ENCODE data around the gene CPED1. TPM values are rescaled to one million over a fixed set of nuclear protein-coding genes. Genes with fewer than 3 reads are reported as not detected.

Gene CPED1
- total and polyA plus RNA-seq, 2 donors (not counting 1 experiment from before 2014, with no cell fraction given) = 70.2 to 196 TPM

- no peak overlapping the region for H3K27ac ChIP-seq (ENCODE audit: insufficient read depth, low read length)
- no peak overlapping the region for H2AFZ ChIP-seq (ENCODE audit: low read length)
- DNase-seq (ENCODE audit: low read depth in 2 of 2) = no peak
- no peaks in the 10 kb centered on the region for H3K9me3 ChIP-seq (ENCODE audit: control insufficient read depth, insufficient read depth, low read depth, low read length)
- H3K36me3 ChIP-seq (ENCODE audit: control insufficient read depth, insufficient read depth, low read length) = peaks cover 5% of the 10 kb centered on the region
- no peak overlapping the region for H3K9ac ChIP-seq (ENCODE audit: insufficient read depth, low read length)
- TF ChIP-seq EZH2 (IDR thresholded peaks at IDR 0.05; ENCODE audit: low read length, missing control alignments) (no peak), CTCF (conservative IDR thresholded peaks at IDR 0.05 in 1 of 2, IDR thresholded peaks at IDR 0.05 in 1 of 2; ENCODE audit: low read depth in 1 of 2, low read length in 2 of 2) (no peak)
- no peaks in the 10 kb centered on the region for H3K4me1 ChIP-seq (ENCODE audit: control insufficient read depth, extremely low read depth, insufficient read depth, low read length)
- no peaks in the 10 kb centered on the region for H3K27me3 ChIP-seq (ENCODE audit: control insufficient read depth, insufficient read depth, low read length)
- H4K20me1 ChIP-seq (ENCODE audit: control insufficient read depth, extremely low read depth, insufficient read depth, low read length) = no peaks in the 10 kb centered on the region
- no peak overlapping the region for H3K4me3 ChIP-seq (replicated peaks in 1 of 4; ENCODE audit: control extremely low read depth in 1 of 4, insufficient read depth in 1 of 4, low read depth in 3 of 4, low read length in 4 of 4)
- H3K4me2 ChIP-seq (ENCODE audit: extremely low read depth, insufficient read depth, low read length) = no peak overlapping the region
- no peaks in the 10 kb centered on the region for H3K79me2 ChIP-seq (ENCODE audit: control insufficient read depth, insufficient read depth, low read length)
Observed at GRCh38 chr7:120973849-120974248, 14.7 kb upstream of the CPED1 start.

GRCh38 chr7:120979765-120980499 is 8.6 kb upstream of the CPED1 start:
- H4K20me1 ChIP-seq (ENCODE audit: control insufficient read depth, extremely low read depth, insufficient read depth, low read length) = no peaks in the 10 kb centered on the region
- H2AFZ ChIP-seq (ENCODE audit: low read length) = no peak overlapping the region
- peak overlapping the region; percentile 45 for H3K4me2 ChIP-seq (ENCODE audit: extremely low read depth, insufficient read depth, low read length)
- peaks cover 5% of the 10 kb centered on the region for H3K4me1 ChIP-seq (ENCODE audit: control insufficient read depth, extremely low read depth, insufficient read depth, low read length)
- H3K27ac ChIP-seq (ENCODE audit: insufficient read depth, low read length) = no peak overlapping the region
- TF ChIP-seq EZH2 (IDR thresholded peaks at IDR 0.05; ENCODE audit: low read length, missing control alignments) (no peak), CTCF (conservative IDR thresholded peaks at IDR 0.05 in 1 of 2, IDR thresholded peaks at IDR 0.05 in 1 of 2; ENCODE audit: low read depth in 1 of 2, low read length in 2 of 2) (no peak)
- no peaks in the 10 kb centered on the region for H3K79me2 ChIP-seq (ENCODE audit: control insufficient read depth, insufficient read depth, low read length)
- no peak overlapping the region for H3K9ac ChIP-seq (ENCODE audit: insufficient read depth, low read length)
- no peaks in the 10 kb centered on the region for H3K9me3 ChIP-seq (ENCODE audit: control insufficient read depth, insufficient read depth, low read depth, low read length)
- no peaks in the 10 kb centered on the region for H3K27me3 ChIP-seq (ENCODE audit: control insufficient read depth, insufficient read depth, low read length)
- H3K4me3 ChIP-seq (replicated peaks in 1 of 4; ENCODE audit: control extremely low read depth in 1 of 4, insufficient read depth in 1 of 4, low read depth in 3 of 4, low read length in 4 of 4) = no peak overlapping the region
- peak in 1 of 2 donors; percentile 50 for DNase-seq (ENCODE audit: low read depth in 2 of 2)
- H3K36me3 ChIP-seq (ENCODE audit: control insufficient read depth, insufficient read depth, low read length) = no peaks in the 10 kb centered on the region

- H3K36me3 ChIP-seq (ENCODE audit: control insufficient read depth, insufficient read depth, low read length) = no peaks in the 10 kb centered on the region
- no peak overlapping the region for H2AFZ ChIP-seq (ENCODE audit: low read length)
- TF ChIP-seq EZH2 (IDR thresholded peaks at IDR 0.05; ENCODE audit: low read length, missing control alignments) (no peak), CTCF (conservative IDR thresholded peaks at IDR 0.05 in 1 of 2, IDR thresholded peaks at IDR 0.05 in 1 of 2; ENCODE audit: low read depth in 1 of 2, low read length in 2 of 2) (no peak)
- no peaks in the 10 kb centered on the region for H4K20me1 ChIP-seq (ENCODE audit: control insufficient read depth, extremely low read depth, insufficient read depth, low read length)
- peaks cover 5% of the 10 kb centered on the region for H3K4me1 ChIP-seq (ENCODE audit: control insufficient read depth, extremely low read depth, insufficient read depth, low read length)
- DNase-seq (ENCODE audit: low read depth in 2 of 2) = no peak
- H3K27ac ChIP-seq (ENCODE audit: insufficient read depth, low read length) = no peak overlapping the region
- no peaks in the 10 kb centered on the region for H3K9me3 ChIP-seq (ENCODE audit: control insufficient read depth, insufficient read depth, low read depth, low read length)
- no peak overlapping the region for H3K4me3 ChIP-seq (replicated peaks in 1 of 4; ENCODE audit: control extremely low read depth in 1 of 4, insufficient read depth in 1 of 4, low read depth in 3 of 4, low read length in 4 of 4)
- H3K79me2 ChIP-seq (ENCODE audit: control insufficient read depth, insufficient read depth, low read length) = no peaks in the 10 kb centered on the region
- H3K4me2 ChIP-seq (ENCODE audit: extremely low read depth, insufficient read depth, low read length) = no peak overlapping the region
- no peak overlapping the region for H3K9ac ChIP-seq (ENCODE audit: insufficient read depth, low read length)
- H3K27me3 ChIP-seq (ENCODE audit: control insufficient read depth, insufficient read depth, low read length) = no peaks in the 10 kb centered on the region
Observed at GRCh38 chr7:120981117-120981516, 7.4 kb upstream of the CPED1 start.

All from fibroblast of lung (primary cell).